Epidermal melanocyte (primary cell): ENCODE results near the gene IPO13.
A peak's percentile ranks its signal among the peaks of the same experiment; 100 is the strongest.

Experiments used
- DNase-seq: peaks from one replicate; pipeline ENCODE4 v3.0.0; 2011; ENCODE audit warnings: low spot score; ENCODE audit not compliant: insufficient read length

The IPO13 gene

DNA sequence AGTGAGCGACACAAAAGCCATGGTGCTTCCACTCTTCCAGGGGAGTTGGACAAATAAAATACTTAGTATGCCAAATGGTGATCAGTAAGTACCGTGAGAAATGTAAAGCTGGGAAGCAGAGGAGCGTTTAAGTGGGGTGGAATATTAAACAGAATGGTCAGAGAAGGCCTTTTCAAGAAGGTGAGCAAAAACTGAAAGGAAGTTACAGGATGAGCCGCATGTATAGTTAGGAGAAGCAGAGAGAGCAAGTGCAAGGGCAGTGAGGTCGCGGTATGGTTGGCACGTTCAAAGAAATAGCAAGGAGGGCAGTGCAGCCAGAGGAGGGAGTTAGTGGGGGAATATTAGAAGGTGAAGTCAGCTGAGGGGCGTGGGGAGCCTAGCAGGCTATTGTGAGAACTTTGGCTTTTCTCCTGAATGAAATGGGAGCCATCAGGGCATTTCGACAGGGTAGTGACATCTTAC is 27.3 kb downstream of the IPO13 start:
- DNase-seq, result no peak

DNA sequence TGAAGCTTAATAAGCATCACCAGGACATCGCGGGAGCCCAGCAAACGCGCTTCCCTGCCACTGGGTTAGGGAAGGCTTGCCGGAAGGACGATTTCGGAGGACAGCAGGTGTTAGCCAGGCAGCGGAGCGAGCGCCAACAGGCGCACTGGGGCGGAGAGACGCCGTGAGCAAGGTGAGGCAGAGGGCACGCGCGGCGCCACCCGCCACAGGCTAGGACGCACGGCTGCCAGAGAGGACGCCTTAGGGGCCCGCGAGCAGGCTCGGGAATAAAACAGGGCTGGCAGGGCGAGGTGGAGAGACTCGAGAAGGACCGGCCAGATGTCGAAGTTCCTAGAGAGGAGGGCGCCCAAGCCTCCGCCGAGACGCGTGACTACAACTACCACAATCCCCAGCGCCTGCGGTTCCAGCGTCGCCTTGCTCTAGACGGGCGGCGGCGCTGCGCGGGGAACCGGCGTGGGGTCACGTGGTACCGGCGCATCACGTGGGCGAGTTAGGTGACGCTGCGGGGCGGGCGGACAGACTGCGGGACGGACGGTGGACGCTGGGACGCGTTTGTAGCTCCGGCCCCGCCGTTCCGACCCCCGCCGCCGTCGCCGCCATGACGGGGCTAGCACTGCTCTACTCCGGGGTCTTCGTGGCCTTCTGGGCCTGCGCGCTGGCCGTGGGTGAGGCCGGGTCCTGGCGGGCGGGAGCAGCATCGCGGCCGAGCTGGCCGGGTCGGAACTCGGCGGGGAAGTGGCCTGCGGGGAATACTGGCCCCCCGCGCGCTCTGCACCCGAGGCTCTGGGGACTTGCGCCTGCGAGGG is 27.9 kb downstream of the IPO13 start, which contains the start of gene ATP6V0B:
ATP6V0B (plus strand) TSS at position 518 of the 806 bp plus-strand sequence; CDS start at position 599, 81 bp downstream.
- DNase-seq, result peak; percentile 98

DNA sequence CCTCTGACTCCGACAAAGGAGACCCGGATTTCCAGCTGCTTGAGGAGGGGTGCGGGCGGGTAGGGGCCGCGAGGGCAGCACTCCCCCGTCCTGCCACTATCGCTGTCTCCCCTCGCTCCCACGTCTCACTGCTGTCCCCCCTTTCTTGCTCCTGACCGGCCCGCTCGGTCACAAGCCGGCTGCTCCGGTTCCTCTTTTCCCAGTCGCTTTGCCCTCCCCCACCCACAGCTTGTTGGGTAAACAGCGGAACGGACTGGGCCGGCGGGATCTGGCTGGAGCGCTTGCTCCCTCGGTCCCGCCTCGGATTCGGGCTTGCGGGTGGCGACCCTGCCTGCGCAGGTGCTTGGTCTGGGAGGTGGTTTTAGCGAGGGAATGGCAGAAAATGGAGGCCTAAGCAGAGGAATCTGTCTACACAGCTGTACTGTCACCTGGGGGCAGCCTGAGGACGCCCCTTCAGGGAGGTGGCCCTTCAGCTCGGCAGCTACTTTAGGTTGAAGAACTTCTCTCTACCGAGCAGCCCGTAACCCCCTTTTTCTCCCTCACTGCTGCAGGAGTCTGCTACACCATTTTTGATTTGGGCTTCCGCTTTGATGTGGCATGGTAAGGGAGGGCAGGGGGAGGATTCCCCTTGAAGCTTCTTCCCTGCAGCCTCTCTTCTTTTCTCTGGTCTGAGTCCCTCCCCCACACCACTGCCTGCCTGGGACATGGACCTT is 28.7 kb downstream of the IPO13 start:
- no peak for DNase-seq

DNA sequence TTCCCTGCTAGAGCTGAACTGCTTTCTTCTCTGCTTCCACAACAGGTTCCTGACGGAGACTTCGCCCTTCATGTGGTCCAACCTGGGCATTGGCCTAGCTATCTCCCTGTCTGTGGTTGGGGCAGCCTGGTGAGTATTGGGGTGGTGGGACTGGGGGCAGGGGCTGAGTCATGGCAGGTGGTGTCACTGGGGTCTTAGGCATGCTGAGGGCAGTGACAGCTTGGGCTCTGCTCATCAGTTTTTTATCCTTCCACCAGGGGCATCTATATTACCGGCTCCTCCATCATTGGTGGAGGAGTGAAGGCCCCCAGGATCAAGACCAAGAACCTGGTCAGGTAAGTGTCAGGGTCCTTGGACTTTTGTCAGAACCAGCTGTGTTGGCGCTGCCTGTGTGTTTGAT is 29.3 kb downstream of the IPO13 start:
- DNase-seq, result no peak

DNA sequence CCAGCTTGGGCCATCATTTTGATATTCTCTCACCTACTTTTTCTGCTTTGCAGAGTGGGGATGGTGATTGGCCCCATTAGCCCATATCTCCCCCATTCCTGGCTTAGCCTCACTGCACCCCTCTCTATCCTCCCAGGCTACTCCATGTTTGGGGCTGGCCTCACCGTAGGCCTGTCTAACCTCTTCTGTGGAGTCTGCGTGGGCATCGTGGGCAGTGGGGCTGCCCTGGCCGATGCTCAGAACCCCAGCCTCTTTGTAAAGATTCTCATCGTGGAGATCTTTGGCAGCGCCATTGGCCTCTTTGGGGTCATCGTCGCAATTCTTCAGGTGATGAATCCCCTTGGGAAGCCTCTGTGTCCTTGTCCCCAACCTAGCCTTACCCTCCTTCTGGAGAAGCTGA is 30.1 kb downstream of the IPO13 start:
- DNase-seq, result no peak

DNA sequence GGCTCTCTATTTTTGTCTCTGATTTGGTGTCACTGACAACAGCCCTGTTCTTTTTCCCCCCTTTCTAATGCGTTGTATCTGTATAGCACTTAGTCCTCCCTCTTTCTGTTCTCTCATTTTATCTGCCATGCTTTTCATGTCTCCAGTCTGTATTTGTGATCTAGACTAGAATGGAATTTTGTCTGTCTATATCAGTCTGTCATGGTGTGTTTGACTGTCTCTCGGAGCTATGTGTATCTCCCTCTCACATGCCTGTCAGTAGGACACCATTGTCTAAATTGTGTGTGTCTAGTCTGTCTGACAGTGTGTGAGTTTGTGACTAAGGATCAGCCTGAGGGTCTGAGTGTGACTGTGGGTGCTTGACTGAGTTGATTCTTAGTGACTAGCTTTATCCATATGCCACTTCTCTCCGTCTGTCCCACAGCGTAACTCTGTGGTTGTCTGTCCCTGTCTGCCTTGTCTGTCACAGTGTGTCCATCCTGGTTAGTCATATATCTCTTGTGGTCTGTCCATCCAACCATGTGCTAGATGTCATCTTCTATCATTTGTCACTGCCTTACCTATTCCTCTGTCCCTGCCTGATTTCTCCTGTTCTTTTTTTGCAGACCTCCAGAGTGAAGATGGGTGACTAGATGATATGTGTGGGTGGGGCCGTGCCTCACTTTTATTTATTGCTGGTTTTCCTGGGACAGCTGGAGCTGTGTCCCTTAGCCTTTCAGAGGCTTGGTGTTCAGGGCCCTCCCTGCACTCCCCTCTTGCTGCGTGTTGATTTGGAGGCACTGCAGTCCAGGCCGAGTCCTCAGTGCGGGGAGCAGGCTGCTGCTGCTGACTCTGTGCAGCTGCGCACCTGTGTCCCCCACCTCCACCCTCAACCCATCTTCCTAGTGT is 30.9 kb downstream of the IPO13 start:
- DNase-seq, result no peak

DNA sequence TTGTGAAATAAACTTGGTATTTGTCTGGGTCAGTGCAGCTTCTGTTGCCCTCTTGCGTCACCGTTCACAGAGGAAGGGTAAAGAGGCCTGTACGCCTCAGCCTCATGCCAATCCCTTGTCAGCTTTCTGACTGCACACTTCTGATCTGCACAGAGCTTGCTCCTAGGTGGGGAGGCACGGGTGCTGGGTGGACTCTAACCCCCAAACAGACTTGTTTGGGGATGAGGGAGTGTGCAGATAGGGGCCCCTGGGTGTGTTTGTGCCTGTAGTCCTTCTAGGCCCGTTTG is 31.5 kb downstream of the IPO13 start:
- DNase-seq, result no peak

DNA sequence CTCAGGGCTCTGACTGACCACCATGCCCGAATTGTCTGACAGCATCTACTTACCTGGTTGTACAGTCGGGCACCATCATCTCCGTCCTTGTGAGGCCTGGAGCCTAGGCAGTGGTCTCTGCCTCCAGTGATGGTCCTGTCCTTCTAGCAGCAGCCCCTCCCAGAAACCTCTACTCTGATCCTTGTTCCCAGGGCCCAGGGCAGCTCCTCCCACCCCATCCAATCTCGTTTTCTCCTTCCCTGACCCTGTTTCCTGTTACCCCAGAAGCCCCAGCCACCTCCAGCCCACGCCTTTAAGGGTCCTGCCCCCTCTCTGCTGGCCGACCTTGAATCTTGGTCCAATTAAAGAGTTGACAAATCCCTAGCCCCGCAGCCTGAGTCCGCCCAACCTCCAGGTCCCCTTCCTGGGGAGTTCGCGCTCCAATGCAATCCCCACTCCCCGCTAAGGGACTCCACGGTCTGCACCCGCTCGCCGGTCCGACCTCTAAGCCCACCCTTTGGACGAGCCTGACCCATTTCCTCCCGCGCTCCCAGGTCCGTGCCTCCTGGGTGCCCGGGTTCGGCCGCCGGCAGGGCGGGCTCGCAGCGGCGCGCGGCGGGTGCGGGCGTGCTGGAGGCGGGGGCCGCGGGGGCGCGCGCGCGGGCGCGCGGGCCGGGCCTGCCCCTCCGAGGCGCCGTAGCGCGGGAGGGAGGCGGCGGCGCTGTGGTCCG is 32.0 kb downstream of the IPO13 start, which contains the start of gene B4GALT2:
B4GALT2 (plus strand) TSS at position 660 of the 710 bp plus-strand sequence. CDS start 1,951 bp downstream, outside the sequence.
- DNase-seq, result peak; percentile 83

DNA sequence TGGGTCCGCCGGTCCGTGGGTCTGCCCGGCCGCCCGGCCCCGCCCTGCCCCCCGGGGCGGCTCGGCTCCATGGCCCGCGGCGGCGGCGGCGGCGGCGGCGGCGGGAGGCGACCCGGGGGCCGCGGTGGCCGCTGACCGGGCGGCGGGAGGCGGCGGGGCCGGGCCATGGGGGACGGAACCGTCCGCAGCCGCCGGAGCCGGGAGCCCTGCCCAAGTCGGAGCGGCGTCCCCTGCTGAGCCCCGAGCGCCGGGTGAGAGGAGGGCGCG is 32.4 kb downstream of the IPO13 start:
- DNase-seq, result no peak

DNA sequence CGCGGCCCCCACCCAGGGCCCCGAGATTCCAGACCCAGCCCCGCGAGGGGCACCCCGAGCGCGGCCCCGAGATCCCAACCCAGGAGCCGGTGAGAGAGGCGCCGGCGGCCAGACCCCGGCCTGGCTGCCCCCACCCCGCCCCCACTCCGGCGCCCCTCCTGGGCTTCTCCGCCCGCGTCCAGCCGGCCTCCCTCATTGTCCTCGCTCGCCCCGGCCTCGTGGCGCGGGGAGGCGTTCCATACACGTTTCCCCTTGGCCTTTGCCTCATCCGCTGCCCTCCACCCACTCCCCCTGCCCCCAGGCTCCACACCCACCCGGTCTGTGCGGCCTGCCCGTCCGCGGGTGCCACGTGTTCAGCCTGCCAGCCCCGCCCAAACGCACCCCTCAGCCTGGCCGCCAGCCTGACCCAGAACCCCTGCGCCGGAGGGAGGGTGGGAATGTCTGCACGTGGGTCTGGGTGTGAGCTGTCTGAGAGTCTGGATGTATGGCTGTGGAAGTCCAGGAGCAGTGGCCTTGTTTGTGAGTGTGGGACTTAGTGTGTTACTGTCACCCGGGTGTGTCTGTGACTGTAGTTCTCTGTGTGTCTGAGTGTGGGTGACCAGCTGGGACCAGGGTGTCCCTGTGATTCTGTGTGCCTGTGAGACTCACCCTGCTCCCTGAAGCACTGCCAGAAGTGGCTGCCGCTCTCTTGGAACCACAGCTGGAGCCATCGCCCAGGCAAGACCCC is 32.9 kb downstream of the IPO13 start:
- peak; percentile 63 for DNase-seq

DNA sequence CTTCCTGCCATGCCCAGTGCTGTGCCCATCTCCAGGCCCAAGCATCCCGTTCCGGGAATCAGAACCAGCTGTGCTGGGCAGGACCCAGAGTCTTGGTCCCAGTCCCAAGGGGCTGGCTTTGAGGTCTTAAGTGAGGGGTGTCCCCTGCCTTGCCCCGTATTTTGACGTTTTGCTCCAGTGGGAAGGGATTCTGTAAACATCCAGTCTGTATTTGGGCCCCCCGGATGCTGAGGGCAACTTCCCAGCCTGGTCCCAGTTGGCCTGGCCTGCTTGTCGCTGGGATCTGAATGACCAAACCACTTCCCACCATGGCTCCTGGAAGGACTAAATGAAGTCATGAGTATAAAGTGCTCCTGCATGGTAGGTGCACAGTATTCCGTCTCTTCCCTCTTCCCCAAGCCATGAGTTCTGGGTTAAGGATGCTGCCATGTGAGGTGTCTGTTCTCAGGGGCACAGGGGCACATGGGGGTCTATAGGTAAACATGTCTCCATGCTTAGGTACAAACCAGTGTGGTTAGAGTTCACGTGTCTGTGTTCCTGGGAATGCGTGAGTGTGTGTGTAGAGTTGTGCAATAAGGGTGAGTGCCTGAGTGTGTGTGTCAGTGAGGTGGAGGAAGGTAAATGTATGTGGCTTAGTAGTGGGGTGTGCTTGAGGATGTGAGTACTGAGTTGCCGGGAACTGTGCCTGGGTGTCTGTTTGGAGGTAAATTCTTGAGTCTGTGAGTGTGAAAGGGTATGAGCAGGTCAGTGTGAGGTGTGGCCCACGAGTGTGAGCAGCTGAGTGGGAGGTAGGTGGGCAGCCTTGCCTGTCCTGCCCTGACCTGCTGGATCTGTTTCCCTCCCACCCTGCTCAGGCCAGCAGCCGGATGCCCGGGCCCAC is 33.7 kb downstream of the IPO13 start:
- no peak for DNase-seq

DNA sequence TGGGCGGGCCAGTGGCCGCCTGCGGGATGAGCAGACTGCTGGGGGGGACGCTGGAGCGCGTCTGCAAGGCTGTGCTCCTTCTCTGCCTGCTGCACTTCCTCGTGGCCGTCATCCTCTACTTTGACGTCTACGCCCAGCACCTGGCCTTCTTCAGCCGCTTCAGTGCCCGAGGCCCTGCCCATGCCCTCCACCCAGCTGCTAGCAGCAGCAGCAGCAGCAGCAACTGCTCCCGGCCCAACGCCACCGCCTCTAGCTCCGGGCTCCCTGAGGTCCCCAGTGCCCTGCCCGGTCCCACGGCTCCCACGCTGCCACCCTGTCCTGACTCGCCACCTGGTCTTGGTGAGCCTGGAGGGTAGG is 34.4 kb downstream of the IPO13 start:
- DNase-seq, result no peak

DNA sequence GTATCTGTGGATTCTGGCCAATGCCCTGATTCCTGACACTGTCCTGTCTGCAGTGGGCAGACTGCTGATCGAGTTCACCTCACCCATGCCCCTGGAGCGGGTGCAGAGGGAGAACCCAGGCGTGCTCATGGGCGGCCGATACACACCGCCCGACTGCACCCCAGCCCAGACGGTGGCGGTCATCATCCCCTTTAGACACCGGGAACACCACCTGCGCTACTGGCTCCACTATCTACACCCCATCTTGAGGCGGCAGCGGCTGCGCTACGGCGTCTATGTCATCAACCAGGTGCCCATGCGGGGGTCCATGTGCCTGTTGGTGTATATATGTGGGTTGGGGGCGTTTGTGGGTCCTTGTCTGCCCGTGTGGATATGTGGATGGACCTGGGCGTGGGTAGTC is 34.9 kb downstream of the IPO13 start:
- DNase-seq, result no peak

DNA sequence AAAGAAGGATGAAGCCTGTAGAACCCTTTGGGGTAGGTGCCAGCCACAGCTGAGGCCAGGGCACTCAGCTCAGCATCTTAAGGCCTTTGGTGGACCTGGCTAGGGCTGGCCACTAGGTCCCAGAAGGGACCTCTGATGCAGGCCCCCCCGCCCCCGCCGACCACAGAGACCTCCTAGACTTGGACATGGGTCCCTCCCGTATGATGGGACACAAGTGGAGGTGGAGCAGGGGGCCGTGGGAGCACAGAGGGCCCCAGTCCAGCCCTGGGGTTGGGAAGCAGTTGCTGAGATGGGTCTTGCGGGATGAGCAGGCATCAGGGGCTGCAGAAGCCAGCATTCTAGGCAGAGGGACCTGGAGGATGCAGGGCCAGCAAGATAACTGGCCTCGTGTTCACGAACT is 35.5 kb downstream of the IPO13 start:
- no peak for DNase-seq

DNA sequence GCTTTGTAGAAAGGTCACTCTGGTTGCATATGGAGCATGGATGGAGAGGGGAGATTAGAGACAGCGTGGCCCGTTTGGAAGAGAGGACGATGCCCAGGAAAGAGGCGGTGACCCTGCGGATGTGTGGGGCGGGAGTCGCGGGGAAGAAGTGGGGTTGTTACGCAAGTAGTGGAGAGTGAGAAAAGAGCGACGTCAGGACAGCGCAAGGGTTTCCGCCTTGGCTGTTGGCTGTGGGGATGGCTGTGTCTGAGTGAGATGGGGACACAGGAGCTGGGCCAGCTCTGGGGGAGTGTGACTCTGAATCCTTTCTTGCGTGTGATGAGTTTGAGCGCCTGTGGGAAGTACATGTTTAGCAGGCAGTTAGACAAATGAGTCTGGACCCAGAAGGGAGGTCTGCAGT is 36.1 kb downstream of the IPO13 start:
- DNase-seq, result no peak

DNA sequence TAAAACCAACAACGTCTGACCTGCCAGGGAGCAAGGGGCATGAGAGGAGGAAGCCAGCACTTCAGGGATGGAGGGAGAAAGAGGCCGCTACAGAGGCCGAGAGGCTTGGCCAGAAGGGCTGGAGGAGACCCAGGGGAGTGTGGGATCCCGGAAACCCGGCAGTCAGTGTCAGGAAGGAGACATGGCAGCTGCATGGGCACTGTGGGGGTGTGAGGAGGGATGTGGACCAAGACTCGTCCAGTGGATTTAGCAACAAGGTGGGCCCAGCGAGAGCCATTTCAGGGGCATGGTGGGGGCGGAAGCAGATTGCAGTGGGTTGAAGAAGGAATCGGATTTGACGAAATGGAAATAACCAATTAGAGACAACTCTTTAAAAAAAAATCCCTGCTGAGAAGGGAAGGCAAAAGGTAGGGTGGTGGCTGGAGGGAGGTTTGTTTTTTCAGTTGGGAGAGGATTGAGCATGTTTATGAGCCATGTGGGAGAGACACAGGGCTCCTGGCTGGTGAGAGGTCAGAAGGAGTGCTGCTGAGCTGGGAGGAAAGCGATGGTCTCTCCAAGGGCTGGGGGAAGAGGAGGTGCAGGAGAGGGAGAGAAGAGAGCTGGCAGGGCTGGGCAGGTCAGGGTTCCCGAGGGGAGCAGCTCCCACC is 36.6 kb downstream of the IPO13 start:
- DNase-seq, result no peak

DNA sequence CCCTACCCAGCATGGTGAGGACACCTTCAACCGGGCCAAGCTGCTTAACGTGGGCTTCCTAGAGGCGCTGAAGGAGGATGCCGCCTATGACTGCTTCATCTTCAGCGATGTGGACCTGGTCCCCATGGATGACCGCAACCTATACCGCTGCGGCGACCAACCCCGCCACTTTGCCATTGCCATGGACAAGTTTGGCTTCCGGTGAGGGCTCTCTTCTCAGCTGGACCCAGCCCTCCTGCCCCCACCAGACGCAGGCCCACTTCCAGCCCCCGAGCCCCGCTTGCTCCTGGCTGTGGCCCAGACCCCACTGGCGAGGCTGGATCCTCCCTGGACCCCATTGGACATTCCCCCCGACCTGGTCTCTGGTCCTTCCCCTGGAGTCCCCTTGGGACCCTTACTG is 38.1 kb downstream of the IPO13 start:
- no peak for DNase-seq

DNA sequence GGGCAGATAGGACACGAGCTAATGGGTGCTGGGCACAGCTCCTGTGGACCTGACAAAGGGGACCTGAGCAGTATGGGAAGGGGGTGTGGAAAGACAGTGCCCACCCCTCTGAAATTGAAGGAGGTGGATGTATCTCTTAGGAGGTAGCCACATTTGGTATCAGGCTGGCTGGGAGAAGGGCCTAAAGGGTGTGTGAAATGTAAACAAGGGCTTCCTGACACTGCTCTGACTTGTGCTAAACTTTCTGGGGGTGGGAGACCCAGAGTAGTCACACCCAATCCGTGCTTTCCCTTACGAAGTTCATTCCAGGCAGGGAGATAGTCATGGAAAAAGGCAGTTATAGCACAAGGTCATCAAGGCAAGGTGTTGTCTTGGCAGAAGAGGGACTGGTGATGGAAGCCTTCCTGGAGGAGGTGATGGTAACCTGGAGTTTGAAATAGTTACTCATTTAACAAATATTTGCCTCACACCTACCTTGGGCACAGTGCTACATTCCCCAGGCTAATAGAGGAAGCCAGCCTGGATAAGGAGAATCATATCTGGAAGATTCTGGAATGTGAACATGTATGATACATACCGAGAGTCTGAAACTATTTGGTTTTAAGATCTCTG is 39.3 kb downstream of the IPO13 start:
- no peak for DNase-seq

DNA sequence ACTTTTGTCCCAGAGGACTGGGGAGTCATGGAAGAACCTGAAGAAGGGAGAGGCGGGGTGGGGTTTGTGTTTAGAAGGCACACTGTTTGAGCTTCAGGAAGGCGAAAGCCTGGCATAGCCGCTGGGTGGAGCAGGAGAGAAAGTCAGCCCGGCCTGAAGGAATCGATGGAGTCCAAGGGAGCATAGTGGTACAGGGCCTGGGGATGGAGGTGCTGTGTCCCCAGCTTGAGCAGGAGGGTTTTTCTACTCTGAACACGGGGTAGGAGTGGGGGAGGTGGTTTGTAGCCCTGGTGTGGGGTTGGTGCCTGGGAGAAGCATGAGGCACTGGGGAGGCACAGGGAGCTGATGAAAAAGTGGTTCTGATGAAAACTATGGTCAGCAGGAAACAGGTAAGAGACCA is 40.0 kb downstream of the IPO13 start:
- no peak for DNase-seq
